SK-MEL-5 (cell line): Measurements from ENCODE around the gene PGBD1. TPM values are rescaled to one million over a fixed set of nuclear protein-coding genes. Genes with fewer than 3 reads are reported as not detected.

Experiments used
- DNase-seq: peaks from one replicate; pipeline ENCODE4 v3.0.0-alpha.2; 2016; ENCODE audit warnings: low read depth, low spot score
- in situ Hi-C: cut with HindIII; loops from 2 replicates; pipeline ENCODE4 v1.10.0; 2016; ENCODE audit warnings: low sequenced_read_pairs, high pct_unique_total_duplicates, low pct_unique_long_range_greater_than_20kb
- total RNA-seq: library from RNA; depleted of rRNA; stranded (reverse); fragments of >200 nt; shearing (Covaris generic); gene quantifications from 2 replicates; pipeline ENCODE4 v1.2.3, GENCODE V29; 2014

PGBD1 gene
- total RNA-seq, 1 experiment from 2014 or later, result 4.1 TPM

GRCh38 chr6:28323813-28324424, 42.5 kb downstream of the PGBD1 start:
- in situ Hi-C loops, result no loop called here
- DNase-seq, result no peak

- no peak for DNase-seq
- in situ Hi-C loops, result no loop called here
Observed at GRCh38 chr6:28326371-28326948, 45.1 kb downstream of the PGBD1 start.

- in situ Hi-C loops, result no loop called here
- DNase-seq, result no peak
Observed at GRCh38 chr6:28330041-28330440, 48.7 kb downstream of the PGBD1 start.

GRCh38 chr6:28333047-28333446, 51.7 kb downstream of the PGBD1 start:
- DNase-seq, result no peak
- in situ Hi-C loops, result no loop called here

- in situ Hi-C loops, result no loop called here
- DNase-seq, result no peak
Observed at GRCh38 chr6:28333599-28334018, 52.2 kb downstream of the PGBD1 start.

GRCh38 chr6:28334286-28335039, 53.1 kb downstream of the PGBD1 start:
- in situ Hi-C loops, result no loop called here
- no peak for DNase-seq

GRCh38 chr6:28335040-28335563, 53.7 kb downstream of the PGBD1 start:
- DNase-seq, result no peak

GRCh38 chr6:28335564-28336283, 54.4 kb downstream of the PGBD1 start, which contains the start of gene ZSCAN31:
Gene ZSCAN31, minus strand, starts transcription at chr6:28336148. Its CDS starts 6,465 bp downstream, at chr6:28329683.
- DNase-seq, result peak; percentile 97
- in situ Hi-C loops, result no loop called here

More at GRCh38 chr6:28335040-28335563, 53.7 kb downstream of the PGBD1 start:
- in situ Hi-C loops, result no loop called here

- in situ Hi-C loops, result no loop called here
- DNase-seq, result peak; percentile 52
Observed at GRCh38 chr6:28336284-28337120, 55.1 kb downstream of the PGBD1 start.

GRCh38 chr6:28337121-28337520, 55.7 kb downstream of the PGBD1 start:
- in situ Hi-C loops, result no loop called here
- no peak for DNase-seq

GRCh38 chr6:28340310-28341095, 59.1 kb downstream of the PGBD1 start:
- in situ Hi-C loops, result no loop called here
- no peak for DNase-seq

GRCh38 chr6:28343898-28344677, 62.7 kb downstream of the PGBD1 start:
- in situ Hi-C loops, result no loop called here
- no peak for DNase-seq

- no peak for DNase-seq
- in situ Hi-C loops, result no loop called here
Observed at GRCh38 chr6:28345201-28345600, 63.8 kb downstream of the PGBD1 start.

- DNase-seq, result no peak
- in situ Hi-C loops, result no loop called here
Observed at GRCh38 chr6:28347119-28347518, 65.7 kb downstream of the PGBD1 start.

GRCh38 chr6:28349344-28349891, 68.0 kb downstream of the PGBD1 start:
- DNase-seq, result no peak
- in situ Hi-C loops, result no loop called here
